Measurements from ENCODE around the gene METRN.

Gene METRN

GRCh38 chr16:714558-715476, at the start of gene METRN:
TSS of gene METRN (plus strand) at chr16:715118. CDS start at chr16:715290, 172 bp downstream.
- peak; percentile 89 for DNase-seq

GRCh38 chr16:666572-666971, 48.3 kb upstream of the METRN start:
- DNase-seq, result no peak

GRCh38 chr16:667113-667779, 47.7 kb upstream of the METRN start:
- no peak for DNase-seq

- peak; percentile 91 for DNase-seq
These were observed 47.0 kb upstream of the METRN start, which contains the start of gene RHOT2 for GRCh38 chr16:667780-668518. TSS of gene RHOT2 (plus strand) at chr16:668132. CDS start at chr16:668200, 68 bp downstream.

- no peak for DNase-seq
These were observed 46.3 kb upstream of the METRN start for GRCh38 chr16:668519-669171.

GRCh38 chr16:669666-670065, 45.3 kb upstream of the METRN start:
- DNase-seq, result no peak

GRCh38 chr16:670485-671352, 44.2 kb upstream of the METRN start:
- no peak for DNase-seq

- no peak for DNase-seq
These were observed 43.4 kb upstream of the METRN start for GRCh38 chr16:671353-672131.

GRCh38 chr16:672371-672770, 42.5 kb upstream of the METRN start:
- no peak for DNase-seq

GRCh38 chr16:672851-673250, 42.1 kb upstream of the METRN start:
- DNase-seq, result no peak

- no peak for DNase-seq
These were observed 41.4 kb upstream of the METRN start for GRCh38 chr16:673399-673991.

- no peak for DNase-seq
These were observed 40.6 kb upstream of the METRN start for GRCh38 chr16:674214-674881.

GRCh38 chr16:674968-675883, 39.7 kb upstream of the METRN start, which contains the start of gene RHBDL1:
TSS of gene RHBDL1 (plus strand) at chr16:675671. CDS start at chr16:675791, 120 bp downstream.
- peak; percentile 44 for DNase-seq

GRCh38 chr16:675884-676564, 38.9 kb upstream of the METRN start:
- no peak for DNase-seq

GRCh38 chr16:676565-676902, 38.4 kb upstream of the METRN start:
- DNase-seq, result no peak

GRCh38 chr16:676913-677312, 38.0 kb upstream of the METRN start:
- DNase-seq, result no peak

GRCh38 chr16:677316-678190, 37.4 kb upstream of the METRN start:
- DNase-seq, result no peak

Data from EL (cell line).